ENCODE data around the gene SYPL1. TPM values are rescaled to one million over a fixed set of nuclear protein-coding genes. Genes with fewer than 3 reads are reported as not detected.

The SYPL1 gene
- total RNA-seq, 1 donor from 2014 or later, result 59.7 TPM

DNA sequence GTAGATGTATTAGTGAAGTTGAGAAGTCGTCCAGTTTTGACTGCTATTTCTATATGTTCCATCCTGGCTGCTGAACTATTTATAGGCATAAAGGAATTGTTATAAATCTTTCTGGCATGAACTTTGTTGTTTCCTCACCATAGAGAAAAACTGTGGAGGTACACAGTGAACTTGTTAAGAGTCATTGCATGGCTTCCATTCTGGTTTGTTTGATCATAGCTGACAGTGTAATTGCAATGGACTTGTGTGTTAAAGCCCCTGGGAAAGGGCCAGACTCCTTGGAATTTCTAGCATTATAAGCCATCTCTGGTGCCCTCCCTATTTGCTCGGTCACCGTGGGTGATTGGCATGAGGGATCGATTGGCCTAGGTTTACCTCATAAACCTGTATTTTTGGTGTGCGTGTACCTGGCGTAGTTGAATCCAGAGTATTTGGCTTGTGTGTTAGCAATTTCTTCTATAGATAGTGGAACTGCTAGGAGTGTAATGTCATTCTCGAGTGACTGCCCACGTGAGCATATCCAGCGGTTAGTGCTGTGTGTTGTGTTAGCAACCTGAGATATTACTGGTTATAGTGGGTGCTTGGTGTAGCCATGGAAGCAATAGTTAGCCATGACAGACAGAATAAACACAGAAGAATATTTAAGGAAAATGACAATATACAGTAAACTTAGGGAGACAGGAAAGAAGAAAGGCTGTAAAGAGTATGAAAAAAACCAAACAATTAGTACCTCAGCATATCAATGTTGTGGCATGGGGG, 5.9 kb upstream of the SYPL1 start:
- H3K27ac ChIP-seq (ENCODE audit: low read depth, low read length), result no peak overlapping the region
- no peaks in the 10 kb centered on the region for H3K79me2 ChIP-seq (ENCODE audit: insufficient read depth, low read length)
- H3K36me3 ChIP-seq (ENCODE audit: insufficient read depth, low read length), result no peaks in the 10 kb centered on the region
- H4K20me1 ChIP-seq (ENCODE audit: insufficient read depth, low read length), result no peaks in the 10 kb centered on the region
- no peak overlapping the region for H3K4me3 ChIP-seq (ENCODE audit: insufficient read depth, low read depth, low read length)
- H3K4me1 ChIP-seq (ENCODE audit: insufficient read depth, low read length), result peaks cover 1% of the 10 kb centered on the region
- H3K36me3 Mint-ChIP-seq (ENCODE audit: low read depth, unreplicated experiment), result no peaks in the 10 kb centered on the region
- TF ChIP-seq, protein P1, sequence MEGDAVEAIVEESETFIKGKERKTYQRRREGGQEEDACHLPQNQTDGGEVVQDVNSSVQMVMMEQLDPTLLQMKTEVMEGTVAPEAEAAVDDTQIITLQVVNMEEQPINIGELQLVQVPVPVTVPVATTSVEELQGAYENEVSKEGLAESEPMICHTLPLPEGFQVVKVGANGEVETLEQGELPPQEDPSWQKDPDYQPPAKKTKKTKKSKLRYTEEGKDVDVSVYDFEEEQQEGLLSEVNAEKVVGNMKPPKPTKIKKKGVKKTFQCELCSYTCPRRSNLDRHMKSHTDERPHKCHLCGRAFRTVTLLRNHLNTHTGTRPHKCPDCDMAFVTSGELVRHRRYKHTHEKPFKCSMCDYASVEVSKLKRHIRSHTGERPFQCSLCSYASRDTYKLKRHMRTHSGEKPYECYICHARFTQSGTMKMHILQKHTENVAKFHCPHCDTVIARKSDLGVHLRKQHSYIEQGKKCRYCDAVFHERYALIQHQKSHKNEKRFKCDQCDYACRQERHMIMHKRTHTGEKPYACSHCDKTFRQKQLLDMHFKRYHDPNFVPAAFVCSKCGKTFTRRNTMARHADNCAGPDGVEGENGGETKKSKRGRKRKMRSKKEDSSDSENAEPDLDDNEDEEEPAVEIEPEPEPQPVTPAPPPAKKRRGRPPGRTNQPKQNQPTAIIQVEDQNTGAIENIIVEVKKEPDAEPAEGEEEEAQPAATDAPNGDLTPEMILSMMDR (IDR thresholded peaks at IDR 0.05; ENCODE audit: insufficient read depth, low read depth, low read length), result no peak
- TF ChIP-seq EZH2 (IDR thresholded peaks at IDR 0.05; ENCODE audit: insufficient read depth, low read length), result no peak
- no peaks in the 10 kb centered on the region for H3K27me3 ChIP-seq (ENCODE audit: insufficient read depth, low read length)
- FAIRE-seq (no peak), DNase-seq (ENCODE audit: low read depth) (no peak)
- H3K27ac Mint-ChIP-seq (ENCODE audit: unreplicated experiment), result no peak overlapping the region
- no peaks in the 10 kb centered on the region for H3K9me3 ChIP-seq (ENCODE audit: insufficient read depth, low read depth, low read length)
- no peak overlapping the region for H2AFZ ChIP-seq (ENCODE audit: low read depth, low read length)
- H3K4me3 Mint-ChIP-seq (ENCODE audit: unreplicated experiment), result no peak overlapping the region
- H3K9ac ChIP-seq (ENCODE audit: low read length), result no peak overlapping the region
- H3K27me3 Mint-ChIP-seq (ENCODE audit: low read depth, unreplicated experiment), result peaks cover 4% of the 10 kb centered on the region
- no peaks in the 10 kb centered on the region for H3K9me3 Mint-ChIP-seq (ENCODE audit: unreplicated experiment)
- no peaks in the 10 kb centered on the region for H3K4me1 Mint-ChIP-seq (ENCODE audit: low read depth, unreplicated experiment)
- no peak overlapping the region for H3K4me2 ChIP-seq (ENCODE audit: low read length)

DNA sequence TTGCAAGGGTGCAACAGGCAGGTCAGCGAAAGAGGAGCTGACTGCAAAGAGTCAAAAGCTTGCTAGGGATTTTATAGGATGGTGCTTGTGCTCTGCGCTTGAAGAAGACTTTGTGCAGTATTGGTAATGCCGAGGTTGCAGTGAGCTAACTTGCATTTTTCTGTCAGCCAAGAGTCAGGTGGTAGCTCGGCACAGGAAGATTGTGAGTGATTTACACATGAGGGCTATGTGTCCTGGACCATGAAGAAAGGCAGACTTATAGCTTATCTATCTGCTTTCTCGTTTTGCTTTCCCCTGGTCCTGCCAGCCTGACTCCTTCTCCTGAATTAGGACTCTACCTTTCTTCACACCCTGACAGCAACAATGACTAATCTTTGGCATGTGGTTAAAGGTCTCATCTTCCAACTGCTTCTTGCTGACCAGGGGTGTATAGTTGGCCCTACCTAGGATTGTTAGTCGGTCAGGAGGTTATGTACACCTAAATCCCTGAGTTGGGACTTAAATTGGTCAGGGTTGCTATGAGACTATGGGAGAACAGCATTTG, 4.1 kb upstream of the SYPL1 start:
- H3K9ac ChIP-seq (ENCODE audit: low read length), result no peak overlapping the region
- no peak for TF ChIP-seq EZH2 (IDR thresholded peaks at IDR 0.05; ENCODE audit: insufficient read depth, low read length)
- TF ChIP-seq, protein P1 (IDR thresholded peaks at IDR 0.05; ENCODE audit: insufficient read depth, low read depth, low read length), result no peak
- H3K27ac Mint-ChIP-seq (ENCODE audit: unreplicated experiment), result no peak overlapping the region
- H3K36me3 Mint-ChIP-seq (ENCODE audit: low read depth, unreplicated experiment), result no peaks in the 10 kb centered on the region
- no peaks in the 10 kb centered on the region for H3K27me3 ChIP-seq (ENCODE audit: insufficient read depth, low read length)
- no peaks in the 10 kb centered on the region for H3K4me1 Mint-ChIP-seq (ENCODE audit: low read depth, unreplicated experiment)
- H3K4me3 Mint-ChIP-seq (ENCODE audit: unreplicated experiment), result no peak overlapping the region
- no peaks in the 10 kb centered on the region for H3K9me3 ChIP-seq (ENCODE audit: insufficient read depth, low read depth, low read length)
- no peak overlapping the region for H2AFZ ChIP-seq (ENCODE audit: low read depth, low read length)
- H3K27me3 Mint-ChIP-seq (ENCODE audit: low read depth, unreplicated experiment), result peaks cover 4% of the 10 kb centered on the region
- no peak for DNase-seq (ENCODE audit: low read depth)
- H3K9me3 Mint-ChIP-seq (ENCODE audit: unreplicated experiment), result no peaks in the 10 kb centered on the region
- H3K27ac ChIP-seq (ENCODE audit: low read depth, low read length), result no peak overlapping the region
- H3K4me3 ChIP-seq (ENCODE audit: insufficient read depth, low read depth, low read length), result no peak overlapping the region
- no peaks in the 10 kb centered on the region for H3K36me3 ChIP-seq (ENCODE audit: insufficient read depth, low read length)
- peaks cover 6% of the 10 kb centered on the region for H3K79me2 ChIP-seq (ENCODE audit: insufficient read depth, low read length)
- no peaks in the 10 kb centered on the region for H4K20me1 ChIP-seq (ENCODE audit: insufficient read depth, low read length)
- no peak overlapping the region for H3K4me2 ChIP-seq (ENCODE audit: low read length)
- no peak for FAIRE-seq
- peaks cover 6% of the 10 kb centered on the region for H3K4me1 ChIP-seq (ENCODE audit: insufficient read depth, low read length)

All from astrocyte (in vitro differentiated cells and primary cell).